Esophagus squamous epithelium (tissue), 4 donors: ENCODE results near the gene NXPE3.
"Not testable (repeated sequence)": the region's sequence is repeated elsewhere in the genome, so short reads cannot be mapped to it uniquely, and the experiment has no call there.

Experiments used
- POLR2A ChIP-seq, 4 donors: fragments of 450-650 bp; IDR thresholded peaks; one replicate each; pipeline ENCODE4 v1.6.1; 2017; ENCODE audit warnings: antibody characterized with exemption in 4 of 4, mild to moderate bottlenecking in 4 of 4, moderate library complexity in 3 of 4
- TF ChIP-seq, protein P1 (sequence below), 6 experiments: fragments of 450-650 bp in 4 of 6; fragments of 200-600 bp in 2 of 6; sonication (generic) in 2 of 6; IDR thresholded peaks; one replicate each; pipeline ENCODE4 v1.5.1; 2016 to 2019; ENCODE audit warnings: antibody characterized with exemption in 6 of 6, mild to moderate bottlenecking in 4 of 6, moderate library complexity in 4 of 6

DNA sequence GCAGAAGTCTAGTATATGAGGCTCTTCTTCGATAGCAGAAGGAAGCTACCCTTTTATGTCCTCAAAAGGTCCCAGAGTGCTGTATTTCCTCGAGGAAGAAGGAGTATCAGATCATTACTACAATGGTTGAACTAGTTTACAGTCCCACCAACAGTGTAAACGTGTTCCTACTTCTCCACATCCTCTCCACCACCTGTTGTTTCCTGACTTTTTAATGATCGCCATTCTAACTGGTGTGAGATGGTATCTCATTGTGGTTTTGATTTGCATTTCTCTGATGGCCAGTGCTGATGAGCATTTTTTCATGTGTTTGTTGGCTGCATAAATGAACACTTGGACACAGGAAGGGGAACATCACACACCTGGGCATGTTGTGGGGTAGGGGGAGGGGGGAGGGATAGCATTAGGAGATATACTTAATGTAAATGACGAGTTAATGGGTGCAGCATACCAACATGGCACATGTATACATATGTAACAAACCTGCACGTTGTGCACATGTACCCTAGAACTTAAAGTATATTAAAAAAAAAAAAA is 1.2 kb upstream of the NXPE3 start:
- not testable (repeated sequence) for TF ChIP-seq POLR2A (IDR thresholded peaks at IDR 0.05)
- TF ChIP-seq, protein P1, sequence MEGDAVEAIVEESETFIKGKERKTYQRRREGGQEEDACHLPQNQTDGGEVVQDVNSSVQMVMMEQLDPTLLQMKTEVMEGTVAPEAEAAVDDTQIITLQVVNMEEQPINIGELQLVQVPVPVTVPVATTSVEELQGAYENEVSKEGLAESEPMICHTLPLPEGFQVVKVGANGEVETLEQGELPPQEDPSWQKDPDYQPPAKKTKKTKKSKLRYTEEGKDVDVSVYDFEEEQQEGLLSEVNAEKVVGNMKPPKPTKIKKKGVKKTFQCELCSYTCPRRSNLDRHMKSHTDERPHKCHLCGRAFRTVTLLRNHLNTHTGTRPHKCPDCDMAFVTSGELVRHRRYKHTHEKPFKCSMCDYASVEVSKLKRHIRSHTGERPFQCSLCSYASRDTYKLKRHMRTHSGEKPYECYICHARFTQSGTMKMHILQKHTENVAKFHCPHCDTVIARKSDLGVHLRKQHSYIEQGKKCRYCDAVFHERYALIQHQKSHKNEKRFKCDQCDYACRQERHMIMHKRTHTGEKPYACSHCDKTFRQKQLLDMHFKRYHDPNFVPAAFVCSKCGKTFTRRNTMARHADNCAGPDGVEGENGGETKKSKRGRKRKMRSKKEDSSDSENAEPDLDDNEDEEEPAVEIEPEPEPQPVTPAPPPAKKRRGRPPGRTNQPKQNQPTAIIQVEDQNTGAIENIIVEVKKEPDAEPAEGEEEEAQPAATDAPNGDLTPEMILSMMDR (IDR thresholded peaks at IDR 0.05): not testable (repeated sequence)
